ENCODE results near the gene SORCS2.

SORCS2 gene

GRCh38 chr4:7609316-7609715 is 417.0 kb downstream of the SORCS2 start:
- no peak for DNase-seq
- in situ Hi-C loops (cut with HindIII; ENCODE audit: low pct_ligation_motif_present, low pct_unique_long_range_greater_than_20kb, low sequenced_read_pairs), result no loop called here

- in situ Hi-C loops (cut with HindIII; ENCODE audit: low pct_ligation_motif_present, low pct_unique_long_range_greater_than_20kb, low sequenced_read_pairs), result no loop called here
Measured at GRCh38 chr4:7610022-7610670, 417.8 kb downstream of the SORCS2 start.

GRCh38 chr4:7610841-7611240 is 418.5 kb downstream of the SORCS2 start:
- no peak for DNase-seq
- in situ Hi-C loops (cut with HindIII; ENCODE audit: low pct_ligation_motif_present, low pct_unique_long_range_greater_than_20kb, low sequenced_read_pairs), result no loop called here

More at GRCh38 chr4:7610022-7610670, 417.8 kb downstream of the SORCS2 start:
- DNase-seq, result no peak

- no peak for DNase-seq
- in situ Hi-C loops (cut with HindIII; ENCODE audit: low pct_ligation_motif_present, low pct_unique_long_range_greater_than_20kb, low sequenced_read_pairs), result no loop called here
Measured at GRCh38 chr4:7612311-7612897, 420.1 kb downstream of the SORCS2 start.

- in situ Hi-C loops (cut with HindIII; ENCODE audit: low pct_ligation_motif_present, low pct_unique_long_range_greater_than_20kb, low sequenced_read_pairs), result no loop called here
- DNase-seq, result no peak
Measured at GRCh38 chr4:7614350-7614949, 422.1 kb downstream of the SORCS2 start.

GRCh38 chr4:7616193-7616592 is 423.9 kb downstream of the SORCS2 start:
- no peak for DNase-seq
- in situ Hi-C loops (cut with HindIII; ENCODE audit: low pct_ligation_motif_present, low pct_unique_long_range_greater_than_20kb, low sequenced_read_pairs), result no loop called here

GRCh38 chr4:7618361-7618760 is 426.0 kb downstream of the SORCS2 start:
- DNase-seq, result no peak
- in situ Hi-C loops (cut with HindIII; ENCODE audit: low pct_ligation_motif_present, low pct_unique_long_range_greater_than_20kb, low sequenced_read_pairs), result no loop called here

- DNase-seq, result no peak
- in situ Hi-C loops (cut with HindIII; ENCODE audit: low pct_ligation_motif_present, low pct_unique_long_range_greater_than_20kb, low sequenced_read_pairs), result no loop called here
Measured at GRCh38 chr4:7620086-7620813, 427.9 kb downstream of the SORCS2 start.

GRCh38 chr4:7620814-7621176 is 428.5 kb downstream of the SORCS2 start:
- in situ Hi-C loops (cut with HindIII; ENCODE audit: low pct_ligation_motif_present, low pct_unique_long_range_greater_than_20kb, low sequenced_read_pairs), result no loop called here
- no peak for DNase-seq

- no peak for DNase-seq
- in situ Hi-C loops (cut with HindIII; ENCODE audit: low pct_ligation_motif_present, low pct_unique_long_range_greater_than_20kb, low sequenced_read_pairs), result no loop called here
Measured at GRCh38 chr4:7621252-7622035, 429.1 kb downstream of the SORCS2 start.

GRCh38 chr4:7622371-7622770 is 430.0 kb downstream of the SORCS2 start:
- in situ Hi-C loops (cut with HindIII; ENCODE audit: low pct_ligation_motif_present, low pct_unique_long_range_greater_than_20kb, low sequenced_read_pairs), result no loop called here
- no peak for DNase-seq

GRCh38 chr4:7623468-7623867 is 431.1 kb downstream of the SORCS2 start:
- DNase-seq, result no peak
- in situ Hi-C loops (cut with HindIII; ENCODE audit: low pct_ligation_motif_present, low pct_unique_long_range_greater_than_20kb, low sequenced_read_pairs), result no loop called here

- no peak for DNase-seq
- in situ Hi-C loops (cut with HindIII; ENCODE audit: low pct_ligation_motif_present, low pct_unique_long_range_greater_than_20kb, low sequenced_read_pairs), result no loop called here
Measured at GRCh38 chr4:7624396-7624980, 432.1 kb downstream of the SORCS2 start.

- in situ Hi-C loops (cut with HindIII; ENCODE audit: low pct_ligation_motif_present, low pct_unique_long_range_greater_than_20kb, low sequenced_read_pairs), result no loop called here
- DNase-seq, result no peak
Measured at GRCh38 chr4:7625071-7625470, 432.7 kb downstream of the SORCS2 start.

GRCh38 chr4:7626531-7626930 is 434.2 kb downstream of the SORCS2 start:
- in situ Hi-C loops (cut with HindIII; ENCODE audit: low pct_ligation_motif_present, low pct_unique_long_range_greater_than_20kb, low sequenced_read_pairs), result no loop called here
- DNase-seq, result no peak

GRCh38 chr4:7627251-7628250 is 435.2 kb downstream of the SORCS2 start:
- in situ Hi-C loops (cut with HindIII; ENCODE audit: low pct_ligation_motif_present, low pct_unique_long_range_greater_than_20kb, low sequenced_read_pairs), result no loop called here
- DNase-seq, result no peak

GRCh38 chr4:7628432-7628831 is 436.1 kb downstream of the SORCS2 start:
- in situ Hi-C loops (cut with HindIII; ENCODE audit: low pct_ligation_motif_present, low pct_unique_long_range_greater_than_20kb, low sequenced_read_pairs), result no loop called here
- no peak for DNase-seq

Measured in ACHN (cell line).